Esophagus squamous epithelium (tissue), 4 donors: Measurements from ENCODE around the gene DYRK1A.

Experiments
- POLR2A ChIP-seq, 4 donors: fragments of 450-650 bp; IDR thresholded peaks; one replicate each; pipeline ENCODE4 v1.6.1; 2017; ENCODE audit warnings: antibody characterized with exemption in 4 of 4, mild to moderate bottlenecking in 4 of 4, moderate library complexity in 3 of 4
- TF ChIP-seq, protein P1 (sequence below), 6 experiments: fragments of 450-650 bp in 4 of 6; fragments of 200-600 bp in 2 of 6; sonication (generic) in 2 of 6; IDR thresholded peaks; one replicate each; pipeline ENCODE4 v1.5.1; 2016 to 2019; ENCODE audit warnings: antibody characterized with exemption in 6 of 6, mild to moderate bottlenecking in 4 of 6, moderate library complexity in 4 of 6

DNA sequence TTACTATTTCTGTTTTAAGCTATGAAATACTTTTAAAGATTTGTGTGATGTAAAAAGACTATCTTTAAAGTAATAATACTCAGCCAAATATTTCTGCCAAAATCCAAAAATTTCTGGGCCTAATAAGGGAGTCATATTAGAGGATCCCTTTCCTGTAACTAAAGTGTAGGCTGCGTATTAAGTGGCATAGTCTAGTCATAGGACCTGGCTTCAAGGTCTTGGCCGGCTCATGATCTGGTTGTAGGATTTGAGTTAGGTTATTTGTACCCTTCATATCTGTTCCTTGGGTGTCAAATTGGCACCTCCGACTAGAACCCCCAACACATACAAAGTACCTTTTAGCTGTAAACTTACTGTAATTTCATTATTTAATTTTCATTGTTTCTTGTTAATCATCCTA lies 107.8 kb downstream of the DYRK1A start:
- TF ChIP-seq POLR2A (IDR thresholded peaks at IDR 0.05), result no peak
- TF ChIP-seq, protein P1, sequence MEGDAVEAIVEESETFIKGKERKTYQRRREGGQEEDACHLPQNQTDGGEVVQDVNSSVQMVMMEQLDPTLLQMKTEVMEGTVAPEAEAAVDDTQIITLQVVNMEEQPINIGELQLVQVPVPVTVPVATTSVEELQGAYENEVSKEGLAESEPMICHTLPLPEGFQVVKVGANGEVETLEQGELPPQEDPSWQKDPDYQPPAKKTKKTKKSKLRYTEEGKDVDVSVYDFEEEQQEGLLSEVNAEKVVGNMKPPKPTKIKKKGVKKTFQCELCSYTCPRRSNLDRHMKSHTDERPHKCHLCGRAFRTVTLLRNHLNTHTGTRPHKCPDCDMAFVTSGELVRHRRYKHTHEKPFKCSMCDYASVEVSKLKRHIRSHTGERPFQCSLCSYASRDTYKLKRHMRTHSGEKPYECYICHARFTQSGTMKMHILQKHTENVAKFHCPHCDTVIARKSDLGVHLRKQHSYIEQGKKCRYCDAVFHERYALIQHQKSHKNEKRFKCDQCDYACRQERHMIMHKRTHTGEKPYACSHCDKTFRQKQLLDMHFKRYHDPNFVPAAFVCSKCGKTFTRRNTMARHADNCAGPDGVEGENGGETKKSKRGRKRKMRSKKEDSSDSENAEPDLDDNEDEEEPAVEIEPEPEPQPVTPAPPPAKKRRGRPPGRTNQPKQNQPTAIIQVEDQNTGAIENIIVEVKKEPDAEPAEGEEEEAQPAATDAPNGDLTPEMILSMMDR (IDR thresholded peaks at IDR 0.05), result no peak
